Eye (tissue), 1 donor: ENCODE results near the gene NANOG.
"Not testable (repeated sequence)": the region's sequence is repeated elsewhere in the genome, so short reads cannot be mapped to it uniquely, and the experiment has no call there.

Experiments used
- DNase-seq: peaks from one replicate; pipeline ENCODE4 v3.0.0-alpha.2; 2015

Gene NANOG

GRCh38 chr12:7806319-7806718, 17.1 kb downstream of the NANOG start:
- not testable (repeated sequence) for DNase-seq

GRCh38 chr12:7806863-7807487, 17.8 kb downstream of the NANOG start:
- DNase-seq = peak; percentile 86

- DNase-seq = not testable (repeated sequence)
Measured at GRCh38 chr12:7825754-7826153, 36.6 kb downstream of the NANOG start.

GRCh38 chr12:7829737-7830136, 40.5 kb downstream of the NANOG start:
- not testable (repeated sequence) for DNase-seq

GRCh38 chr12:7832059-7832696, 43.0 kb downstream of the NANOG start:
- DNase-seq = no peak

- not testable (repeated sequence) for DNase-seq
Measured at GRCh38 chr12:7833201-7833600, 44.0 kb downstream of the NANOG start.

- DNase-seq = no peak
Measured at GRCh38 chr12:7833831-7834230, 44.6 kb downstream of the NANOG start.

- DNase-seq = no peak
Measured at GRCh38 chr12:7834701-7835100, 45.5 kb downstream of the NANOG start.

GRCh38 chr12:7835116-7835515, 45.9 kb downstream of the NANOG start:
- no peak for DNase-seq

GRCh38 chr12:7835766-7836165, 46.6 kb downstream of the NANOG start:
- DNase-seq = no peak

GRCh38 chr12:7837366-7837765, 48.2 kb downstream of the NANOG start:
- DNase-seq = no peak

GRCh38 chr12:7839226-7839625, 50.0 kb downstream of the NANOG start:
- DNase-seq = not testable (repeated sequence)

- DNase-seq = not testable (repeated sequence)
Measured at GRCh38 chr12:7839848-7840247, 50.6 kb downstream of the NANOG start.

- not testable (repeated sequence) for DNase-seq
Measured at GRCh38 chr12:7842444-7842843, 53.2 kb downstream of the NANOG start.

GRCh38 chr12:7843149-7843548, 53.9 kb downstream of the NANOG start:
- DNase-seq = not testable (repeated sequence)

- not testable (repeated sequence) for DNase-seq
Measured at GRCh38 chr12:7843583-7843982, 54.4 kb downstream of the NANOG start.

- no peak for DNase-seq
Measured at GRCh38 chr12:7844116-7844515, 54.9 kb downstream of the NANOG start.

GRCh38 chr12:7847226-7848097, 58.3 kb downstream of the NANOG start:
- peak; percentile 79 for DNase-seq

GRCh38 chr12:7848098-7848422, 58.9 kb downstream of the NANOG start:
- not testable (repeated sequence) for DNase-seq
